A673 (cell line): ENCODE measurements around the gene B3GALT5. TPM values are rescaled to one million over a fixed set of nuclear protein-coding genes. Genes with fewer than 3 reads are reported as not detected.

ENCODE experiments used
- BruUV-seq: library from RNA; stranded (reverse); fragments of 400-500 nt; replicated peaks from 2 replicates; lab custom pipeline; 2021; lab: Mats Ljungman, UMichigan
- CTCF ChIA-PET: fragments of 300-600 bp; sonication (Branson Sonifier 250); formaldehyde crosslinking; loops from one replicate; lab custom pipeline; 2022; ENCODE audit warnings: antibody characterized with exemption; lab: Charles Lee
- POLR2A ChIA-PET: fragments of 300-600 bp; sonication (Branson Sonifier 250); formaldehyde crosslinking; loops from one replicate; lab custom pipeline; 2022; ENCODE audit warnings: antibody characterized with exemption; ENCODE audit not compliant: low non-redundant PET; lab: Charles Lee
- DNase-seq: peaks from one replicate; pipeline ENCODE4 v3.0.0-alpha.2; 2015; ENCODE audit warnings: low spot score
- H3K27ac ChIP-seq: fragments of 200-600 bp; sonication (generic); 2 replicates; pipeline ENCODE4 v1.5.1; 2016; ENCODE audit warnings: mixed run types, low read depth, mild to moderate bottlenecking, mixed read lengths, antibody characterized with exemption, low read length; ENCODE audit not compliant: poor library complexity, severe bottlenecking
- H3K27me3 ChIP-seq: fragments of 200-600 bp; sonication (generic); replicated peaks from 2 replicates; pipeline ENCODE4 v1.6.1; 2017; ENCODE audit warnings: mixed run types, low read depth, mild to moderate bottlenecking, mixed read lengths, antibody characterized with exemption, low read length; ENCODE audit not compliant: insufficient read depth, poor library complexity
- H3K36me3 ChIP-seq: fragments of 200-600 bp; sonication (generic); 2 replicates; pipeline ENCODE4 v1.6.1; 2016; ENCODE audit warnings: mixed run types, mild to moderate bottlenecking, mixed read lengths, antibody characterized with exemption, low read length; ENCODE audit not compliant: insufficient read depth, poor library complexity, severe bottlenecking
- H3K4me1 ChIP-seq: fragments of 200-600 bp; sonication (generic); 2 replicates; pipeline ENCODE4 v1.6.1; 2017; ENCODE audit warnings: mixed run types, mild to moderate bottlenecking, mixed read lengths, antibody characterized with exemption, low read length; ENCODE audit not compliant: insufficient read depth, poor library complexity, severe bottlenecking
- H3K4me3 ChIP-seq: fragments of 200-600 bp; sonication (generic); 2 replicates; pipeline ENCODE4 v1.5.1; 2016; ENCODE audit warnings: low read depth, mixed run types, mild to moderate bottlenecking, mixed read lengths, low read length; ENCODE audit not compliant: poor library complexity, severe bottlenecking
- H3K9me3 ChIP-seq: fragments of 200-600 bp; sonication (generic); 2 replicates; pipeline ENCODE4 v1.6.1; 2016; ENCODE audit warnings: mixed run types, low read depth, mild to moderate bottlenecking, mixed read lengths, antibody characterized with exemption, low read length; ENCODE audit not compliant: poor library complexity, severe bottlenecking
- CTCF ChIP-seq: fragments of 300-800, 200-600 bp; sonication (generic); conservative IDR thresholded peaks from 2 replicates; pipeline ENCODE4 v1.5.1; 2017; ENCODE audit warnings: low read depth, mild to moderate bottlenecking, antibody characterized with exemption, low read length, moderate library complexity, mixed read lengths
- EZH2 ChIP-seq: fragments of 200-600 bp; sonication (generic); IDR thresholded peaks from 2 replicates; pipeline ENCODE4 v1.6.1; 2017; ENCODE audit warnings: borderline replicate concordance, low read depth, mild to moderate bottlenecking, mixed read lengths, antibody characterized with exemption, low read length; ENCODE audit not compliant: poor library complexity, severe bottlenecking
- intact Hi-C: fragments of 100-400 bp; cut with micrococcal nuclease; formaldehyde crosslinking; loops from one replicate; pipeline ENCODE4 v1.10.0; 2022; ENCODE audit not compliant: unreplicated experiment
- total RNA-seq: library from RNA; stranded (reverse); gene quantifications from 2 replicates; pipeline ENCODE4 v1.2.3, GENCODE V29; 2021

The B3GALT5 gene
- total RNA-seq, 1 experiment from 2014 or later = 0.32 TPM

GRCh38 chr21:39576518-39577128 is 36.1 kb upstream of the B3GALT5 start:
- Histone ChIP-seq H3K36me3 (no peaks in the 10 kb centered on the region), H3K9me3 (no peaks in the 10 kb centered on the region), H3K4me1 (no peaks in the 10 kb centered on the region), H3K27ac (no peak overlapping the region), H3K4me3 (no peak overlapping the region), H3K27me3 (no peaks in the 10 kb centered on the region)
- ChIA-PET CTCF (no interaction called here), POLR2A (no interaction called here)
- intact Hi-C loops = no loop called here
- TF ChIP-seq CTCF (no peak), EZH2 (no peak)
- DNase-seq = no peak
- BruUV-seq = no TSS peak

GRCh38 chr21:39579734-39580332 is 32.9 kb upstream of the B3GALT5 start:
- no TSS peak for BruUV-seq

GRCh38 chr21:39580744-39581143 is 32.0 kb upstream of the B3GALT5 start:
- Histone ChIP-seq H3K27me3 (no peaks in the 10 kb centered on the region), H3K27ac (no peak overlapping the region), H3K36me3 (no peaks in the 10 kb centered on the region), H3K4me1 (no peaks in the 10 kb centered on the region), H3K4me3 (no peak overlapping the region), H3K9me3 (no peaks in the 10 kb centered on the region)
- ChIA-PET POLR2A (no interaction called here), CTCF (no interaction called here)
- no peak for TF ChIP-seq EZH2
- TF ChIP-seq CTCF = no peak
- no TSS peak for BruUV-seq
- DNase-seq = no peak
- intact Hi-C loops = no loop called here

More at GRCh38 chr21:39579734-39580332, 32.9 kb upstream of the B3GALT5 start:
- no peak overlapping the region for H3K27ac ChIP-seq
- H3K4me1 ChIP-seq = no peaks in the 10 kb centered on the region
- H3K9me3 ChIP-seq = no peaks in the 10 kb centered on the region
- ChIA-PET POLR2A (no interaction called here), CTCF (no interaction called here)
- H3K4me3 ChIP-seq = no peak overlapping the region
- H3K27me3 ChIP-seq = no peaks in the 10 kb centered on the region
- intact Hi-C loops = no loop called here
- DNase-seq = no peak
- no peaks in the 10 kb centered on the region for H3K36me3 ChIP-seq
- TF ChIP-seq CTCF (no peak), EZH2 (no peak)
